Hepatic stellate cell (primary cell): ENCODE data around the gene IFRD2.

Experiments used
- DNase-seq: peaks from one replicate; pipeline ENCODE4 v3.0.0; 2011; ENCODE audit warnings: low spot score

Gene IFRD2

GRCh38 chr3:50302095-50303012, 10.1 kb upstream of the IFRD2 start:
- DNase-seq, result no peak

- no peak for DNase-seq
These were observed 8.5 kb upstream of the IFRD2 start for GRCh38 chr3:50300681-50301254.

GRCh38 chr3:50299929-50300680, 7.9 kb upstream of the IFRD2 start:
- DNase-seq, result no peak

GRCh38 chr3:50299638-50299928, 7.4 kb upstream of the IFRD2 start:
- DNase-seq, result no peak

GRCh38 chr3:50298836-50299637, 6.8 kb upstream of the IFRD2 start, which contains the start of the genes HYAL3 and NAA80:
Gene HYAL3, minus strand, starts transcription at chr3:50299405. Its CDS starts 3,803 bp downstream, at chr3:50295602.
Gene NAA80, minus strand, starts transcription at chr3:50299405. Its CDS starts 1,942 bp downstream, at chr3:50297463.
- peak; percentile 100 for DNase-seq

GRCh38 chr3:50297896-50298725, 5.9 kb upstream of the IFRD2 start:
- no peak for DNase-seq

GRCh38 chr3:50297384-50297775, 5.2 kb upstream of the IFRD2 start:
- no peak for DNase-seq

GRCh38 chr3:50296721-50297383, 4.6 kb upstream of the IFRD2 start:
- no peak for DNase-seq

- DNase-seq, result no peak
These were observed 3.6 kb upstream of the IFRD2 start for GRCh38 chr3:50295553-50296431.

- DNase-seq, result no peak
These were observed 2.5 kb upstream of the IFRD2 start for GRCh38 chr3:50294492-50295403.

GRCh38 chr3:50294089-50294488, 1.9 kb upstream of the IFRD2 start:
- DNase-seq, result no peak

- DNase-seq, result no peak
These were observed 1.0 kb upstream of the IFRD2 start for GRCh38 chr3:50293079-50293801.

- no peak for DNase-seq
These were observed 2.0 kb downstream of the IFRD2 start for GRCh38 chr3:50290161-50290641.

GRCh38 chr3:50289130-50289529, 3.1 kb downstream of the IFRD2 start:
- DNase-seq, result no peak

- DNase-seq, result no peak
These were observed 3.7 kb downstream of the IFRD2 start for GRCh38 chr3:50288387-50289007.

GRCh38 chr3:50287262-50287661, 5.0 kb downstream of the IFRD2 start:
- DNase-seq, result no peak
